ENCODE measurements around the gene MAP2K5. TPM values are rescaled to one million over a fixed set of nuclear protein-coding genes. Genes with fewer than 3 reads are reported as not detected.

Gene MAP2K5
- total and polyA plus RNA-seq, 10 of the 15 experiments (the other 5 are each of a cell fraction or from before 2014, with no cell fraction given): 1.3 to 19.4 (median 9.6) TPM

- TF ChIP-seq ZBTB40 (IDR thresholded peaks at IDR 0.05; ENCODE audit: borderline replicate concordance): no peak
- TF ChIP-seq NFXL1 (IDR thresholded peaks at IDR 0.05; ENCODE audit: borderline replicate concordance): no peak
- no peak for TF ChIP-seq CREB1 (IDR thresholded peaks at IDR 0.05; ENCODE audit: low read depth)
- TF ChIP-seq YBX1 (IDR thresholded peaks at IDR 0.05): no peak
- no peak for TF ChIP-seq TCF7 (IDR thresholded peaks at IDR 0.05; ENCODE audit: borderline replicate concordance)
These were observed 110.1 kb downstream of the MAP2K5 start (continued) for GRCh38 chr15:67652586-67652985.

- H4K20me1 ChIP-seq (ENCODE audit: control insufficient read depth, insufficient read depth): no peaks in the 10 kb centered on the region
- DNase-seq (ENCODE audit: low read depth, low spot score) (no peak), ATAC-seq (no peak), FAIRE-seq (no peak)
- ChIA-PET CTCF (interaction anchor here (1.0 kb wide), 1 partner anchor 10 kb away, joined by 3 read pairs; no protein-coding TSS in a partner anchor), RAD21 (ENCODE audit: unreplicated experiment) (no interaction called here), POLR2A (no interaction called here), SMC1A (ENCODE audit: uncharacterized antibody, unreplicated experiment) (interaction anchor here (0.6 to 0.8 kb wide), 2 partner anchors 203 to 620 kb away, joined by 3 to 4 read pairs; no protein-coding TSS in a partner anchor)
- no peak overlapping the region for H3K4me3 ChIP-seq
- intact Hi-C loops (cut with micrococcal nuclease; ENCODE audit: unreplicated experiment): no loop called here
- BruUV-seq (replicated peaks): no TSS peak
- H3K9ac ChIP-seq (ENCODE audit: control insufficient read depth, insufficient read depth, low read length): no peak overlapping the region
- TF ChIP-seq ZNF207 (IDR thresholded peaks at IDR 0.05; ENCODE audit: borderline replicate concordance) (no peak), ZBTB40 (IDR thresholded peaks at IDR 0.05; ENCODE audit: borderline replicate concordance) (no peak), TARDBP (IDR thresholded peaks at IDR 0.05; ENCODE audit: borderline replicate concordance) (no peak), MYC (IDR thresholded peaks at IDR 0.05; ENCODE audit: insufficient read depth, insufficient read length, insufficient replicate concordance, low read length, severe bottlenecking) (no peak), YY1 (IDR thresholded peaks at IDR 0.05; ENCODE audit: low read depth, low read length) (no peak), TCF3 (IDR thresholded peaks at IDR 0.05; ENCODE audit: borderline replicate concordance, insufficient read depth, low read depth, low read length) (no peak)
- H3K27me3 ChIP-seq (replicated peaks in 1 of 2; ENCODE audit: control insufficient read depth in 2 of 2, insufficient read depth in 2 of 2, low read length in 1 of 2): no peaks in the 10 kb centered on the region
- no peaks in the 10 kb centered on the region for H3K4me1 ChIP-seq (ENCODE audit: control insufficient read depth, insufficient read depth, low read length)
- in situ Hi-C loops (cut with MboI): no loop called here
- H3K27ac ChIP-seq (ENCODE audit: control insufficient read depth, insufficient read depth): no peak overlapping the region
- no peak overlapping the region for H2AFZ ChIP-seq (ENCODE audit: control insufficient read depth, low read depth, low read length)
- peaks cover 0 to 3% of the 10 kb centered on the region in 2 experiments; a peak in 1 of 4 replicates for H3K36me3 ChIP-seq (ENCODE audit: control insufficient read depth in 2 of 2, insufficient read depth in 2 of 2, low read length in 1 of 2)
- H3K9me3 ChIP-seq (replicated peaks; ENCODE audit: control insufficient read depth, insufficient read depth, low read length): no peaks in the 10 kb centered on the region
- H3K4me2 ChIP-seq (ENCODE audit: control insufficient read depth, insufficient read depth): no peak overlapping the region
- no peaks in the 10 kb centered on the region for H3K79me2 ChIP-seq (ENCODE audit: control insufficient read depth, insufficient read depth, low read length)
These were observed 117.9 kb downstream of the MAP2K5 start for GRCh38 chr15:67660446-67660845.

All from GM12878 (cell line).